Brain microvascular endothelial cell (primary cell): Measurements from ENCODE around the gene CKAP5.
A peak's percentile ranks its signal among the peaks of the same experiment; 100 is the strongest.
"Not testable (repeated sequence)": the region's sequence is repeated elsewhere in the genome, so short reads cannot be mapped to it uniquely, and the experiment has no call there.

Experiments
- DNase-seq: peaks from one replicate; pipeline ENCODE4 v3.0.0-alpha.2; 2020
- H3K27ac ChIP-seq: fragments of 250-450 bp; sonication (Bioruptor Pico); 2 replicates; pipeline ENCODE4 v1.5.1; 2020; ENCODE audit warnings: mild to moderate bottlenecking, moderate library complexity
- H3K27me3 ChIP-seq: fragments of 250-450 bp; sonication (Bioruptor Pico); replicated peaks from 2 replicates; pipeline ENCODE4 v1.5.1; 2020; ENCODE audit warnings: mild to moderate bottlenecking
- H3K36me3 ChIP-seq: fragments of 250-450 bp; sonication (Bioruptor Pico); replicated peaks from 2 replicates; pipeline ENCODE4 v1.5.1; 2020; ENCODE audit warnings: mild to moderate bottlenecking
- H3K4me3 ChIP-seq: 2 replicates; pipeline ENCODE4 v1.5.1; 2011; ENCODE audit warnings: low read depth, mild to moderate bottlenecking, control low read depth, low read length, moderate library complexity
- in situ Hi-C: cut with HindIII; loops from 2 replicates; pipeline ENCODE4 v1.10.0; 2017; ENCODE audit warnings: low sequenced_read_pairs, low pct_ligation_motif_present
- TF ChIP-seq, protein P1 (sequence below): IDR thresholded peaks from 2 replicates; pipeline ENCODE4 v1.5.1; 2011; ENCODE audit warnings: low read depth, mild to moderate bottlenecking, moderate library complexity, low read length, control low read depth, inconsistent platforms; ENCODE audit errors: missing control alignments

Gene CKAP5

GRCh38 chr11:46827995-46828394 is 18.1 kb downstream of the CKAP5 start:
- no peak for DNase-seq
- in situ Hi-C loops = no loop called here
- H3K27ac ChIP-seq = no peak overlapping the region

DNA sequence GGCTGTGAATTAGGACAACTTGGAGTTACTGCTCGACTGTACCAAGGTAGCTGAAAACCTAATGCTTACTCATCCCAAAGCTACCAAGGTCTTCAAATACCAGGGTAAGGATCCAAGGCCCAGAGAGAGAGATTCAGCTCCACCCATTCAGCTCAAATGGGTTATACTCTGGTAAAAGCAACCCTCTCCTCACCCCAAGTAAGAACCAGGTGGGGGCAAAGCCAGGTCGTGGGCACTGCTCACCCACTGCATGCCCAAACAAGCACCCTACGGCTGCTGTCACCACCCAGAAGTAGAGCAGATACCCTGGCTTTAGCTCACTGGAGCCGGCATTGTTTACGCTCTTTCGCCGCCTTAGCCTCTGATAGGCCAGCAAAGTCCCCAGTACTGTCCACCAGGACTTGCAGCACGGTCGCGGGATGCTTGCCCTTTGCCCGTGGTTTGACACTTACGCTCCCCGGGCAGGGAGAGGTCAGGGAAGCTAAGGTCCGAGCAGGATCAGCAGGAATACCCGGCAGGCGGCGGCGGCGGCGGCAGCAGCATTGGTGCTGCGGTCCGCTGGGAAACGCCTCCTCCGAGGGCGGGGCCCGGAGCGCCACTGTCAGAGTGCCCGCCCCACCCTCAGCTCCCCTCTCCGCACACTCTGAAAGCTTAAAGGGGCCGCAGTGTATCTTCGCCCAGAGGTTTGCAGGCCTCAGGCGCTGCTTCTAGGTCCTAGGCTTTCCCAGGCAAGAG is 19.6 kb downstream of the CKAP5 start:
- no peaks in the 10 kb centered on the region for H3K27me3 ChIP-seq
- no peaks in the 10 kb centered on the region for H3K36me3 ChIP-seq
- no peak overlapping the region for H3K27ac ChIP-seq
- H3K4me3 ChIP-seq = peak overlapping the region; percentile 72
- TF ChIP-seq, protein P1, sequence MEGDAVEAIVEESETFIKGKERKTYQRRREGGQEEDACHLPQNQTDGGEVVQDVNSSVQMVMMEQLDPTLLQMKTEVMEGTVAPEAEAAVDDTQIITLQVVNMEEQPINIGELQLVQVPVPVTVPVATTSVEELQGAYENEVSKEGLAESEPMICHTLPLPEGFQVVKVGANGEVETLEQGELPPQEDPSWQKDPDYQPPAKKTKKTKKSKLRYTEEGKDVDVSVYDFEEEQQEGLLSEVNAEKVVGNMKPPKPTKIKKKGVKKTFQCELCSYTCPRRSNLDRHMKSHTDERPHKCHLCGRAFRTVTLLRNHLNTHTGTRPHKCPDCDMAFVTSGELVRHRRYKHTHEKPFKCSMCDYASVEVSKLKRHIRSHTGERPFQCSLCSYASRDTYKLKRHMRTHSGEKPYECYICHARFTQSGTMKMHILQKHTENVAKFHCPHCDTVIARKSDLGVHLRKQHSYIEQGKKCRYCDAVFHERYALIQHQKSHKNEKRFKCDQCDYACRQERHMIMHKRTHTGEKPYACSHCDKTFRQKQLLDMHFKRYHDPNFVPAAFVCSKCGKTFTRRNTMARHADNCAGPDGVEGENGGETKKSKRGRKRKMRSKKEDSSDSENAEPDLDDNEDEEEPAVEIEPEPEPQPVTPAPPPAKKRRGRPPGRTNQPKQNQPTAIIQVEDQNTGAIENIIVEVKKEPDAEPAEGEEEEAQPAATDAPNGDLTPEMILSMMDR = no peak
- in situ Hi-C loops = no loop called here
- DNase-seq = peak; percentile 68

More at GRCh38 chr11:46827995-46828394, 18.1 kb downstream of the CKAP5 start:
- no peaks in the 10 kb centered on the region for H3K27me3 ChIP-seq
- H3K4me3 ChIP-seq = no peak overlapping the region
- TF ChIP-seq, protein P1 = no peak
- H3K36me3 ChIP-seq = no peaks in the 10 kb centered on the region

- DNase-seq = peak; percentile 28
- Histone ChIP-seq H3K36me3 (peaks cover 26% of the 10 kb centered on the region), H3K27ac (no peak overlapping the region), H3K4me3 (no peak overlapping the region), H3K27me3 (no peaks in the 10 kb centered on the region)
- TF ChIP-seq, protein P1 = peak; percentile 69
- in situ Hi-C loops = no loop called here
Observed at GRCh38 chr11:46808799-46809431, 37.2 kb downstream of the CKAP5 start.

- DNase-seq = no peak
- in situ Hi-C loops = no loop called here
- TF ChIP-seq, protein P1 = no peak
- H3K4me3 ChIP-seq = no peak overlapping the region
- peaks cover 28% of the 10 kb centered on the region for H3K36me3 ChIP-seq
- no peaks in the 10 kb centered on the region for H3K27me3 ChIP-seq
- H3K27ac ChIP-seq = no peak overlapping the region
Observed at GRCh38 chr11:46801694-46802470, 44.2 kb downstream of the CKAP5 start.

DNA sequence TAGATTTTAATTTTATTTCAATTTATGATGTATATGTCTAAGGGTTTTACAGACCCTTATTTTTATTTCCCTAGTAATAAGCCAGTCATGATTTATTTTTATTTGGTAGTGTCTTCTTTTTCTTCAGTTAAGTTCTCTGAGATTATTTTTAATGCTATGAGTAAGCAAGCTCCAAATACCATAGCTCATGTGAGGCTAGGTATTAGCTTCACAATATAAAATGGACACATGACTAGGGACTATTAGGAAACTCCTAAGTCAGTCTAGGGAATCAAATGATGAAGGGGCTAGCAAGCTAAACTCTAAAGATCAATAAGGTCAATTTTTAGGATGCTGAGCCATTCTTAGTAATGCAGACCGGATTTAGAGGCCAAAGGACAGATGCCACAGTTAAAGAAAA is 45.9 kb downstream of the CKAP5 start:
- no peak for DNase-seq
- TF ChIP-seq, protein P1 = no peak
- H3K4me3 ChIP-seq = no peak overlapping the region
- H3K27ac ChIP-seq = no peak overlapping the region
- H3K27me3 ChIP-seq = no peaks in the 10 kb centered on the region
- H3K36me3 ChIP-seq = peaks cover 34% of the 10 kb centered on the region
- in situ Hi-C loops = no loop called here

DNA sequence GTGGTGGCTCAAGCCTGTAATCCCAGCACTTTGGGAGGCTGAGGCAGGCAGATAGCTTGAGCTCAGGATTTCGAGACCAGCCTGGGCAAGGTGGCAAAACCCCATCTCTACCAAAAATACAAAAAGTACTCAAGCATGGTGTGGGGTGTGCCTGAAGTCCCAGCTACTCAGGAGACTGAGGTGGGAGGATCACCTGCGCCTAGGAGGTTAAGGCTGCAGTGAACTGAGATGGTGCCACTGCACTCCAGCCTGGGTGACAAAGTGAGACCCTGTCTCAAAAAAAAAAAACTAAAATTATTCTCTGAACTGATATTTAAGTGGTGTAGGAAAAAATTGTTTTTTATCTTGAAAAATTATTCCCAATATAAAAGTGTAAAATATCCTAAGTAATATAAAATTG is 46.4 kb downstream of the CKAP5 start:
- H3K27me3 ChIP-seq, in situ Hi-C loops, DNase-seq, H3K4me3 ChIP-seq, H3K27ac ChIP-seq: not testable (repeated sequence)
- H3K36me3 ChIP-seq = peaks cover 37% of the 10 kb centered on the region
